ENCODE results near the gene POLR1D. TPM values are rescaled to one million over a fixed set of nuclear protein-coding genes. Genes with fewer than 3 reads are reported as not detected.

The POLR1D gene
- total RNA-seq, 1 donor from 2014 or later, result 120 TPM

DNA sequence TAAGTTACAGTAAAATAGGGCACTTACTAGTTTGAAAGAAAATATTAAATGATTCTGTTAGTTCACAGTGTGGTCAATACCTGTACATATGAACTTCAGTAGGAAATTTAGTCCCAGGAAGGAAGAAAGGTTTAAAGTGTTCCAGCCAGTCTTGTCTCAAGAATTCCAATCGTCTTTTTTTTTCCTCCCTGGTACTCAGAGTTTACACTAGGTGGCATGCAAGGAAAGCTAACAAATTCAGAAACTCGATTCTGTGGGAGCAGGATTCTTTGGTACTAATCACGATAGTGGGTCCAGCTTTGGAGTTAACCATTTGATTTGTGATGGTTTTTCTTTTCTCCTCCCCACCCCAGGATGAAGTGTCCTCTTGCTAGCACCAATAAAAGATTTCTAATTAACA is 43.6 kb downstream of the POLR1D start:
- H3K4me2 ChIP-seq, result no peak overlapping the region
- no peak for TF ChIP-seq EZH2 (IDR thresholded peaks at IDR 0.05)
- TF ChIP-seq, protein P1, sequence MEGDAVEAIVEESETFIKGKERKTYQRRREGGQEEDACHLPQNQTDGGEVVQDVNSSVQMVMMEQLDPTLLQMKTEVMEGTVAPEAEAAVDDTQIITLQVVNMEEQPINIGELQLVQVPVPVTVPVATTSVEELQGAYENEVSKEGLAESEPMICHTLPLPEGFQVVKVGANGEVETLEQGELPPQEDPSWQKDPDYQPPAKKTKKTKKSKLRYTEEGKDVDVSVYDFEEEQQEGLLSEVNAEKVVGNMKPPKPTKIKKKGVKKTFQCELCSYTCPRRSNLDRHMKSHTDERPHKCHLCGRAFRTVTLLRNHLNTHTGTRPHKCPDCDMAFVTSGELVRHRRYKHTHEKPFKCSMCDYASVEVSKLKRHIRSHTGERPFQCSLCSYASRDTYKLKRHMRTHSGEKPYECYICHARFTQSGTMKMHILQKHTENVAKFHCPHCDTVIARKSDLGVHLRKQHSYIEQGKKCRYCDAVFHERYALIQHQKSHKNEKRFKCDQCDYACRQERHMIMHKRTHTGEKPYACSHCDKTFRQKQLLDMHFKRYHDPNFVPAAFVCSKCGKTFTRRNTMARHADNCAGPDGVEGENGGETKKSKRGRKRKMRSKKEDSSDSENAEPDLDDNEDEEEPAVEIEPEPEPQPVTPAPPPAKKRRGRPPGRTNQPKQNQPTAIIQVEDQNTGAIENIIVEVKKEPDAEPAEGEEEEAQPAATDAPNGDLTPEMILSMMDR (IDR thresholded peaks at IDR 0.05), result peak; percentile 52
- Mint-ChIP-seq H3K4me3 (no peak overlapping the region), H3K9me3 (no peaks in the 10 kb centered on the region), H3K36me3 (peaks cover 3% of the 10 kb centered on the region), H3K27ac (no peak overlapping the region), H3K27me3 (ENCODE audit: insufficient read depth, low read depth) (peaks cover 2% of the 10 kb centered on the region), H3K4me1 (no peaks in the 10 kb centered on the region)
- H3K4me1 ChIP-seq, result no peaks in the 10 kb centered on the region
- peak; percentile 39 for DNase-seq (ENCODE audit: low spot score)
- H3K36me3 ChIP-seq, result peaks cover 4% of the 10 kb centered on the region
- no peaks in the 10 kb centered on the region for H3F3A ChIP-seq (ENCODE audit: low read depth)
- no peaks in the 10 kb centered on the region for H3K79me2 ChIP-seq (ENCODE audit: low read depth)
- H2AFZ ChIP-seq (replicated peaks), result no peak overlapping the region
- no peak overlapping the region for H3K9ac ChIP-seq
- H3K4me3 ChIP-seq, result no peak overlapping the region
- H3K27ac ChIP-seq, result no peak overlapping the region
- peaks cover 36% of the 10 kb centered on the region for H4K20me1 ChIP-seq (ENCODE audit: low read depth)
- no peaks in the 10 kb centered on the region for H3K9me3 ChIP-seq (ENCODE audit: low read depth)
- H3K27me3 ChIP-seq, result no peaks in the 10 kb centered on the region

DNA sequence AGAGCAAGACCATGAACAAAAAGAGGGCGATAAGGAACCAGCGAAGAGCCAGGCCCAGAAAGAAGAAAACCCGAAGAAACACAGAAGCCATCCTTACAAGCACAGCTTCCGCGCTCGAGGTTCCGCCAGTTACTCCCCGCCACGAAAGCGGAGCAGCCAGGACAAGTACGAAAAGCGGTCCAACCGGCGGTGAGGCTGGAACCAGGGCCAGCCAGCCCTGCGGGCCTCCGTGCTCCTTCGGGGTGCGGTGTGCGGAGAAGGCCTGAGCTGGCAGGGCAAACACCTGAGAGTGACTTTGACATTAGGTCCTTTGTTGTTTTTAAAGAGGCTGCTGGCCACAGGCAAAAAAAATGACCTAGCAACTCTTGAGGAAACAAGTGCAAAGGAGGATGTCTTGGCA is 44.1 kb downstream of the POLR1D start:
- Mint-ChIP-seq H3K9me3 (no peaks in the 10 kb centered on the region), H3K4me3 (no peak overlapping the region), H3K4me1 (peaks cover 2% of the 10 kb centered on the region), H3K27me3 (ENCODE audit: insufficient read depth, low read depth) (peaks cover 2% of the 10 kb centered on the region), H3K36me3 (peaks cover 3% of the 10 kb centered on the region), H3K27ac (no peak overlapping the region)
- no peak for DNase-seq (ENCODE audit: low spot score)
- no peaks in the 10 kb centered on the region for H3K9me3 ChIP-seq (ENCODE audit: low read depth)
- no peak overlapping the region for H3K9ac ChIP-seq
- no peaks in the 10 kb centered on the region for H3K27me3 ChIP-seq
- no peaks in the 10 kb centered on the region for H3F3A ChIP-seq (ENCODE audit: low read depth)
- no peak overlapping the region for H3K4me3 ChIP-seq
- no peaks in the 10 kb centered on the region for H3K79me2 ChIP-seq (ENCODE audit: low read depth)
- peaks cover 32% of the 10 kb centered on the region for H4K20me1 ChIP-seq (ENCODE audit: low read depth)
- H3K27ac ChIP-seq, result no peak overlapping the region
- H3K36me3 ChIP-seq, result peaks cover 4% of the 10 kb centered on the region
- TF ChIP-seq, protein P1 (IDR thresholded peaks at IDR 0.05), result no peak
- TF ChIP-seq EZH2 (IDR thresholded peaks at IDR 0.05), result no peak
- no peak for TF ChIP-seq EZH2phosphoT487 (IDR thresholded peaks at IDR 0.05)
- H3K4me1 ChIP-seq, result no peaks in the 10 kb centered on the region
- H3K4me2 ChIP-seq, result no peak overlapping the region
- H2AFZ ChIP-seq (replicated peaks), result no peak overlapping the region

DNA sequence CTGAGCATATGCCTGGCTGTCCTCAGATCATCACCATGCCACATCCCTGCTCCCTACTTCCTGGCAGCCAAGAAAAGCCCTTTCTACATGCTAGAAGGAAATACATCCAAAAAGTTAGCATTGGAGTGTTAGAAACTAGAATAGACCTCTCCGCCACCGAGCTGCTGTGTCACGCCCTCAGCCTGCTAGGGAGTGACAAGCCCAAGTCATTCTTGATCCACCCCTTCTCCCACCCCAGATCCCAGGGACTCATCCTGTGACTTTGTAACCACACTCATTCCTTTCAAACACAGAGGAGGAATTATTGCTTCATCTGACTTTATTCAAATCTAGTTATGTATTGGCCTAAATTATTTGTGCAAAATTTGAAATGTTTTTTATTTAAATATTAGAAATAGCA is 45.3 kb downstream of the POLR1D start:
- H2AFZ ChIP-seq (replicated peaks), result no peak overlapping the region
- peaks cover 3% of the 10 kb centered on the region for H3K36me3 Mint-ChIP-seq
- DNase-seq (ENCODE audit: low spot score), result no peak
- H3K79me2 ChIP-seq (ENCODE audit: low read depth), result no peaks in the 10 kb centered on the region
- H3K9me3 Mint-ChIP-seq, result no peaks in the 10 kb centered on the region
- no peak overlapping the region for H3K4me3 Mint-ChIP-seq
- H3K27ac ChIP-seq, result no peak overlapping the region
- no peak overlapping the region for H3K4me2 ChIP-seq
- peaks cover 24% of the 10 kb centered on the region for H4K20me1 ChIP-seq (ENCODE audit: low read depth)
- no peaks in the 10 kb centered on the region for H3K9me3 ChIP-seq (ENCODE audit: low read depth)
- no peak for TF ChIP-seq EZH2 (IDR thresholded peaks at IDR 0.05)
- TF ChIP-seq EZH2phosphoT487 (IDR thresholded peaks at IDR 0.05), result no peak
- TF ChIP-seq, protein P1 (IDR thresholded peaks at IDR 0.05), result no peak
- H3K27me3 ChIP-seq, result no peaks in the 10 kb centered on the region
- peaks cover 4% of the 10 kb centered on the region for H3K36me3 ChIP-seq
- H3K4me1 ChIP-seq, result no peaks in the 10 kb centered on the region
- no peak overlapping the region for H3K9ac ChIP-seq
- H3F3A ChIP-seq (ENCODE audit: low read depth), result no peaks in the 10 kb centered on the region
- H3K4me1 Mint-ChIP-seq, result peaks cover 2% of the 10 kb centered on the region
- no peak overlapping the region for H3K4me3 ChIP-seq
- no peak overlapping the region for H3K27ac Mint-ChIP-seq
- peaks cover 5% of the 10 kb centered on the region for H3K27me3 Mint-ChIP-seq (ENCODE audit: insufficient read depth, low read depth)
